OCI-LY1 (cell line): ENCODE results near the gene GBE1.

ENCODE experiments used
- H2AFZ ChIP-seq: fragments of 200-600 bp; sonication (generic), shearing (Covaris generic); 2 replicates; pipeline ENCODE4 v1.6.0; 2014; ENCODE audit warnings: antibody characterized with exemption, mild to moderate bottlenecking, low read length
- H3F3A ChIP-seq: fragments of 200-600 bp; sonication (generic), shearing (Covaris generic); 2 replicates; pipeline ENCODE4 v1.6.0; 2014; ENCODE audit warnings: mild to moderate bottlenecking, antibody characterized with exemption, low read length, moderate library complexity; ENCODE audit not compliant: insufficient read depth
- H3K27ac ChIP-seq: fragments of 200-600 bp; sonication (generic); 2 replicates; pipeline ENCODE4 v1.5.1; 2014; ENCODE audit warnings: low read length, mixed run types, mild to moderate bottlenecking, low read depth; ENCODE audit not compliant: poor library complexity, severe bottlenecking
- H3K27me3 ChIP-seq: fragments of 200-600 bp; sonication (generic); 2 replicates; pipeline ENCODE4 v1.6.0; 2014; ENCODE audit warnings: antibody characterized with exemption, mild to moderate bottlenecking, low read length, moderate library complexity; ENCODE audit not compliant: insufficient read depth
- H3K36me3 ChIP-seq: fragments of 200-600 bp; sonication (generic); 2 replicates; pipeline ENCODE4 v1.6.1; 2014; ENCODE audit warnings: mild to moderate bottlenecking, antibody characterized with exemption, low read length, moderate library complexity, mixed read lengths; ENCODE audit not compliant: insufficient read depth
- H3K4me1 ChIP-seq: fragments of 200-600 bp; sonication (generic); 2 replicates; pipeline ENCODE4 v1.5.1; 2014; ENCODE audit warnings: mild to moderate bottlenecking, low read length, moderate library complexity; ENCODE audit not compliant: insufficient read depth, severe bottlenecking
- H3K4me2 ChIP-seq: fragments of 200-600 bp; sonication (generic), shearing (Covaris generic); 2 replicates; pipeline ENCODE4 v1.6.1; 2014; ENCODE audit warnings: low read length
- H3K4me3 ChIP-seq: fragments of 200-600 bp; sonication (generic); 2 replicates; pipeline ENCODE4 v1.5.1; 2014; ENCODE audit warnings: low read length, low read depth, mild to moderate bottlenecking, mixed read lengths; ENCODE audit not compliant: poor library complexity, severe bottlenecking
- H3K79me2 ChIP-seq: fragments of 200-600 bp; shearing (Covaris generic); 2 replicates; pipeline ENCODE4 v1.6.1; 2016; ENCODE audit warnings: mixed run types, low read length, mixed read lengths; ENCODE audit not compliant: insufficient read depth
- H3K9ac ChIP-seq: fragments of 200-600 bp; sonication (generic), shearing (Covaris generic); 2 replicates; pipeline ENCODE4 v1.6.1; 2014; ENCODE audit warnings: mild to moderate bottlenecking, low read length, mixed read lengths
- H3K9me2 ChIP-seq: fragments of 200-600 bp; sonication (generic), shearing (Covaris generic); 2 replicates; pipeline ENCODE4 v1.6.1; 2014; ENCODE audit warnings: low read depth, mild to moderate bottlenecking, low read length, mixed read lengths
- H3K9me3 ChIP-seq: fragments of 200-600 bp; shearing (Covaris generic); 2 replicates; pipeline ENCODE4 v1.6.1; 2014; ENCODE audit warnings: low read length, mixed read lengths
- H4K20me1 ChIP-seq: fragments of 200-600 bp; sonication (generic), shearing (Covaris generic); 2 replicates; pipeline ENCODE4 v1.6.0; 2016; ENCODE audit warnings: mild to moderate bottlenecking, low read length; ENCODE audit not compliant: insufficient read depth
- EZH2 ChIP-seq: fragments of 200-600 bp; sonication (generic), shearing (Covaris generic); IDR thresholded peaks from 2 replicates; pipeline ENCODE4 v1.8.0; 2017; ENCODE audit warnings: borderline replicate concordance, mixed run types, mild to moderate bottlenecking, antibody characterized with exemption, low read length, moderate library complexity, mixed read lengths
- TF ChIP-seq, protein P1 (sequence below): fragments of 200-600 bp; sonication (generic), shearing (Covaris generic); IDR thresholded peaks from 2 replicates; pipeline ENCODE4 v1.5.1; 2017; ENCODE audit warnings: mild to moderate bottlenecking, antibody characterized with exemption, low read length, moderate library complexity, mixed read lengths

GBE1 gene

DNA sequence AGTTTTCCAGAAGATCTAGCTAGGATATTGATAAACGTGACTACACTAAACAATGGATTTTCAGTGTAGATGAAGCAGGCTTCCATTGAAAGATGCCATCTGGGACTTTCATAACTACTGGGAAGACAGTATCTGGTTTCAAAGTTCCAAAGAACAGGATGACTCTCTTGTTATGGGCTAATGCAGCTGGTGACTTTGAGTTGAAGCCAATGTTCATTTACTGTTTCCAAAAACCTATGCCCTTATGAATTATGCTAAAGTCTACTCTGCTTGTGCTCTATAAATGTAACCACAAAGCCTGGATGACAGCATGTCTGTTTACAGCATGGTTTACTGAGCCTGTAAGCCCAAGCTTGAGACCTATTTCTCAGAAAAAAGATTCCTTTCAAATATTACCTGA lies 245.4 kb downstream of the GBE1 start:
- Histone ChIP-seq H2AFZ (no peak overlapping the region), H3K4me2 (no peak overlapping the region), H3K79me2 (no peaks in the 10 kb centered on the region), H3K27ac (no peak overlapping the region), H4K20me1 (no peaks in the 10 kb centered on the region), H3K36me3 (no peaks in the 10 kb centered on the region), H3K4me3 (no peak overlapping the region), H3K9me2 (no peaks in the 10 kb centered on the region), H3F3A (no peaks in the 10 kb centered on the region), H3K9me3 (no peaks in the 10 kb centered on the region), H3K9ac (no peak overlapping the region), H3K4me1 (no peaks in the 10 kb centered on the region), H3K27me3 (no peaks in the 10 kb centered on the region)
- TF ChIP-seq, protein P1, sequence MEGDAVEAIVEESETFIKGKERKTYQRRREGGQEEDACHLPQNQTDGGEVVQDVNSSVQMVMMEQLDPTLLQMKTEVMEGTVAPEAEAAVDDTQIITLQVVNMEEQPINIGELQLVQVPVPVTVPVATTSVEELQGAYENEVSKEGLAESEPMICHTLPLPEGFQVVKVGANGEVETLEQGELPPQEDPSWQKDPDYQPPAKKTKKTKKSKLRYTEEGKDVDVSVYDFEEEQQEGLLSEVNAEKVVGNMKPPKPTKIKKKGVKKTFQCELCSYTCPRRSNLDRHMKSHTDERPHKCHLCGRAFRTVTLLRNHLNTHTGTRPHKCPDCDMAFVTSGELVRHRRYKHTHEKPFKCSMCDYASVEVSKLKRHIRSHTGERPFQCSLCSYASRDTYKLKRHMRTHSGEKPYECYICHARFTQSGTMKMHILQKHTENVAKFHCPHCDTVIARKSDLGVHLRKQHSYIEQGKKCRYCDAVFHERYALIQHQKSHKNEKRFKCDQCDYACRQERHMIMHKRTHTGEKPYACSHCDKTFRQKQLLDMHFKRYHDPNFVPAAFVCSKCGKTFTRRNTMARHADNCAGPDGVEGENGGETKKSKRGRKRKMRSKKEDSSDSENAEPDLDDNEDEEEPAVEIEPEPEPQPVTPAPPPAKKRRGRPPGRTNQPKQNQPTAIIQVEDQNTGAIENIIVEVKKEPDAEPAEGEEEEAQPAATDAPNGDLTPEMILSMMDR, result no peak

DNA sequence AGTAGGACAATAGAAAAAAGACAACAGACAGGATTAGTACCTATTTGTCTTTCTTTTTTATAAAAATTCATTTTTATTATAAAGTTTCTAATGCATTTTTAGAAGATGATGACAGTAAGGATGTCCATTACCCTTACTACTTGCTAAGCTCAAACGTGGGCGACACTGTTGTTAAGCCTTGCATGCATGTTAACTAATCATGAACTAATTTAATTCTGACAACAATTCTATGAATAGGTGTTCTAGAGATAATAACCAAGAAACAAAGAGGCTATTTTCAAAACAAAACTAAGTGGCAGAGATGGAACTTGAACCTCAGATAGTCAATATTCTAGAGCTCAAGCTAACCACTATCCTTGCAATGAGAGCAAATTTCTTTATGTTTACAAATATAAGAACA lies 247.9 kb downstream of the GBE1 start:
- TF ChIP-seq, protein P1, result no peak
- TF ChIP-seq EZH2, result no peak
- H3K4me2 ChIP-seq, result no peak overlapping the region
- no peaks in the 10 kb centered on the region for H3K27me3 ChIP-seq
- H3K4me1 ChIP-seq, result no peaks in the 10 kb centered on the region
- H3K79me2 ChIP-seq, result no peaks in the 10 kb centered on the region
- no peak overlapping the region for H3K4me3 ChIP-seq
- H3F3A ChIP-seq, result no peaks in the 10 kb centered on the region
- H2AFZ ChIP-seq, result no peak overlapping the region
- no peak overlapping the region for H3K9ac ChIP-seq
- no peaks in the 10 kb centered on the region for H3K9me3 ChIP-seq
- H4K20me1 ChIP-seq, result no peaks in the 10 kb centered on the region
- no peaks in the 10 kb centered on the region for H3K36me3 ChIP-seq
- no peaks in the 10 kb centered on the region for H3K9me2 ChIP-seq
- no peak overlapping the region for H3K27ac ChIP-seq

DNA sequence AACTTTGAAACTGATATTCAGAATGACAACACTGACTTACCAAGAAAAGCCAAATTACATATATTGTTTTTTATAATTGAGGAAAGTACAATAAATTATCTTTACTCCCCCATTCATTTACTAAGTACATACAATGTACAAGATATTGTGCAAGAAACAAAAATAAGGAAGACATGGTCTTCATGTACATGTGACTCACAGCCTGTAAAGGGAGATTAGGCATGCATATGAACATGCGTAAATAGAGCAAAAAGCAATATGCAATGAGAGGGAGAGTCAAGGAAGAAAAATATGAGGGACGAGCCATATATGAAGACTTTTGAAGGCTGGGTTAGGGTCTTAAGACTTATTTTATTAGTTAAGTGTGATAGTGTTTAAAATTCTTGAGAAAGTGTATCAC lies 258.4 kb downstream of the GBE1 start:
- no peaks in the 10 kb centered on the region for H4K20me1 ChIP-seq
- no peak overlapping the region for H3K4me3 ChIP-seq
- no peaks in the 10 kb centered on the region for H3F3A ChIP-seq
- no peaks in the 10 kb centered on the region for H3K36me3 ChIP-seq
- H3K4me1 ChIP-seq, result no peaks in the 10 kb centered on the region
- H3K4me2 ChIP-seq, result no peak overlapping the region
- H3K27ac ChIP-seq, result no peak overlapping the region
- no peak overlapping the region for H2AFZ ChIP-seq
- TF ChIP-seq EZH2, result no peak
- TF ChIP-seq, protein P1, result no peak
- H3K9ac ChIP-seq, result no peak overlapping the region
- H3K79me2 ChIP-seq, result no peaks in the 10 kb centered on the region
- no peaks in the 10 kb centered on the region for H3K9me3 ChIP-seq
- no peaks in the 10 kb centered on the region for H3K27me3 ChIP-seq
- H3K9me2 ChIP-seq, result no peaks in the 10 kb centered on the region
